Caki2 (cell line): ENCODE data around the gene SLC27A2. TPM values are rescaled to one million over a fixed set of nuclear protein-coding genes. Genes with fewer than 3 reads are reported as not detected.
A peak's percentile ranks its signal among the peaks of the same experiment; 100 is the strongest.
"Not testable (repeated sequence)": the region's sequence is repeated elsewhere in the genome, so short reads cannot be mapped to it uniquely, and the experiment has no call there.

Experiments used
- DNase-seq: peaks from one replicate; pipeline ENCODE4 v3.0.0-alpha.2; 2015; ENCODE audit warnings: low read depth
- in situ Hi-C: cut with HindIII; loops from 2 replicates; pipeline ENCODE4 v1.10.0; 2016; ENCODE audit warnings: low sequenced_read_pairs, low pct_unique_long_range_greater_than_20kb, mixed read lengths
- total RNA-seq: library from RNA; depleted of rRNA; stranded (reverse); fragments of >200 nt; shearing (Covaris generic); gene quantifications from 2 replicates; pipeline ENCODE4 v1.2.3, GENCODE V29; 2014; ENCODE audit warnings: low replicate concordance; rRNA removed

Gene SLC27A2
- 0.06 and 0.57 TPM in 2 replicates for total RNA-seq

GRCh38 chr15:50181969-50182218, at the start of gene SLC27A2:
TSS of gene SLC27A2 (plus strand) at chr15:50182196. CDS start at chr15:50182428, 232 bp downstream.
- in situ Hi-C loops: no loop called here
- DNase-seq: peak; percentile 27

GRCh38 chr15:50132251-50132984, 49.6 kb upstream of the SLC27A2 start:
- in situ Hi-C loops, DNase-seq: not testable (repeated sequence)

- peak; percentile 63 for DNase-seq
- in situ Hi-C loops: no loop called here
These were observed 47.4 kb upstream of the SLC27A2 start for GRCh38 chr15:50134524-50135024.

- in situ Hi-C loops: no loop called here
- DNase-seq: peak; percentile 52
These were observed 46.9 kb upstream of the SLC27A2 start for GRCh38 chr15:50135031-50135551.

GRCh38 chr15:50137330-50137761, 44.6 kb upstream of the SLC27A2 start:
- peak; percentile 89 for DNase-seq
- in situ Hi-C loops: no loop called here

- in situ Hi-C loops: no loop called here
- no peak for DNase-seq
These were observed 44.1 kb upstream of the SLC27A2 start for GRCh38 chr15:50137893-50138292.

- no peak for DNase-seq
- in situ Hi-C loops: no loop called here
These were observed 43.6 kb upstream of the SLC27A2 start for GRCh38 chr15:50138391-50138790.

- in situ Hi-C loops: no loop called here
- no peak for DNase-seq
These were observed 41.9 kb upstream of the SLC27A2 start for GRCh38 chr15:50140098-50140497.

- in situ Hi-C loops: no loop called here
These were observed 41.0 kb upstream of the SLC27A2 start for GRCh38 chr15:50140983-50141382.

GRCh38 chr15:50141856-50142255, 40.1 kb upstream of the SLC27A2 start:
- in situ Hi-C loops: no loop called here

More at GRCh38 chr15:50140983-50141382, 41.0 kb upstream of the SLC27A2 start:
- no peak for DNase-seq

GRCh38 chr15:50143255-50143860, 38.6 kb upstream of the SLC27A2 start:
- in situ Hi-C loops: no loop called here
- peak; percentile 57 for DNase-seq

More at GRCh38 chr15:50141856-50142255, 40.1 kb upstream of the SLC27A2 start:
- no peak for DNase-seq

GRCh38 chr15:50144341-50145120, 37.5 kb upstream of the SLC27A2 start:
- in situ Hi-C loops: no loop called here

GRCh38 chr15:50145451-50145872, 36.5 kb upstream of the SLC27A2 start:
- peak; percentile 60 for DNase-seq
- in situ Hi-C loops: no loop called here

More at GRCh38 chr15:50144341-50145120, 37.5 kb upstream of the SLC27A2 start:
- no peak for DNase-seq

GRCh38 chr15:50146632-50147031, 35.4 kb upstream of the SLC27A2 start:
- no peak for DNase-seq
- in situ Hi-C loops: no loop called here

GRCh38 chr15:50148362-50148963, 33.5 kb upstream of the SLC27A2 start:
- in situ Hi-C loops: no loop called here

GRCh38 chr15:50149090-50149489, 32.9 kb upstream of the SLC27A2 start:
- in situ Hi-C loops: no loop called here
- no peak for DNase-seq

More at GRCh38 chr15:50148362-50148963, 33.5 kb upstream of the SLC27A2 start:
- peak; percentile 43 for DNase-seq

GRCh38 chr15:50150349-50150748, 31.6 kb upstream of the SLC27A2 start:
- DNase-seq: no peak
- in situ Hi-C loops: no loop called here

GRCh38 chr15:50150851-50151250, 31.1 kb upstream of the SLC27A2 start:
- no peak for DNase-seq
- in situ Hi-C loops: no loop called here
